ENCODE results near the gene PEX7.
"Not testable (repeated sequence)": the region's sequence is repeated elsewhere in the genome, so short reads cannot be mapped to it uniquely, and the experiment has no call there.

The PEX7 gene

GRCh38 chr6:136846477-136846876, 24.1 kb downstream of the PEX7 start:
- not testable (repeated sequence) for DNase-seq

- DNase-seq: peak; percentile 16
Observed at GRCh38 chr6:136849979-136850563, 27.7 kb downstream of the PEX7 start.

- DNase-seq: no peak
Observed at GRCh38 chr6:136859430-136859829, 37.0 kb downstream of the PEX7 start.

GRCh38 chr6:136860043-136860442, 37.7 kb downstream of the PEX7 start:
- DNase-seq: no peak

- DNase-seq: no peak
Observed at GRCh38 chr6:136862662-136863061, 40.3 kb downstream of the PEX7 start.

- no peak for DNase-seq
Observed at GRCh38 chr6:136863752-136864151, 41.4 kb downstream of the PEX7 start.

- DNase-seq: no peak
Observed at GRCh38 chr6:136864676-136865075, 42.3 kb downstream of the PEX7 start.

- DNase-seq: peak; percentile 17
Observed at GRCh38 chr6:136866872-136867416, 44.6 kb downstream of the PEX7 start.

- no peak for DNase-seq
Observed at GRCh38 chr6:136869451-136869850, 47.1 kb downstream of the PEX7 start.

GRCh38 chr6:136873748-136874147, 51.4 kb downstream of the PEX7 start:
- DNase-seq: no peak

GRCh38 chr6:136876469-136876868, 54.1 kb downstream of the PEX7 start:
- not testable (repeated sequence) for DNase-seq

GRCh38 chr6:136880748-136881460, 58.5 kb downstream of the PEX7 start:
- no peak for DNase-seq

- no peak for DNase-seq
Observed at GRCh38 chr6:136886091-136886490, 63.7 kb downstream of the PEX7 start.

GRCh38 chr6:136887953-136888352, 65.6 kb downstream of the PEX7 start:
- no peak for DNase-seq

- no peak for DNase-seq
Observed at GRCh38 chr6:136889271-136890193, 67.1 kb downstream of the PEX7 start.

GRCh38 chr6:136890194-136890839, 67.9 kb downstream of the PEX7 start:
- DNase-seq: no peak

GRCh38 chr6:136890986-136891385, 68.6 kb downstream of the PEX7 start:
- peak; percentile 10 for DNase-seq

GRCh38 chr6:136893187-136893586, 70.8 kb downstream of the PEX7 start:
- DNase-seq: no peak

- no peak for DNase-seq
Observed at GRCh38 chr6:136895901-136896300, 73.5 kb downstream of the PEX7 start.

- DNase-seq: no peak
Observed at GRCh38 chr6:136897071-136897470, 74.7 kb downstream of the PEX7 start.

- DNase-seq: no peak
Observed at GRCh38 chr6:136901212-136901784, 78.9 kb downstream of the PEX7 start.

GRCh38 chr6:136904477-136904876, 82.1 kb downstream of the PEX7 start:
- DNase-seq: not testable (repeated sequence)

Measured in fibroblast of upper back skin (primary cell).